Upper lobe of left lung (tissue), 4 donors: Measurements from ENCODE around the gene RAD51AP2.

Experiments used
- CTCF ChIP-seq, 6 experiments: fragments of 450-650 bp in 4 of 6; fragments of 200-600 bp in 2 of 6; sonication (generic) in 2 of 6; IDR thresholded peaks; one replicate each; pipeline ENCODE4 v1.5.1; 2016 to 2019; ENCODE audit warnings: antibody characterized with exemption in 6 of 6
- POLR2A ChIP-seq, 4 donors: fragments of 450-650 bp; IDR thresholded peaks; one replicate each; pipeline ENCODE4 v1.5.1; 2016 to 2017; ENCODE audit warnings: antibody characterized with exemption in 4 of 4, mild to moderate bottlenecking in 2 of 4
- POLR2AphosphoS5 ChIP-seq, 2 donors: sonication (generic); formaldehyde crosslinking; IDR thresholded peaks; one replicate each; pipeline ENCODE4 v1.5.1; 2017; ENCODE audit warnings: antibody characterized with exemption in 2 of 2

- TF ChIP-seq POLR2A (IDR thresholded peaks at IDR 0.05) (no peak), POLR2AphosphoS5 (IDR thresholded peaks at IDR 0.05) (no peak), CTCF (IDR thresholded peaks at IDR 0.05) (no peak)
Observed at GRCh38 chr2:17479875-17480274, 38.4 kb downstream of the RAD51AP2 start.
